ENCODE data around the gene PEAK1.

Gene PEAK1

DNA sequence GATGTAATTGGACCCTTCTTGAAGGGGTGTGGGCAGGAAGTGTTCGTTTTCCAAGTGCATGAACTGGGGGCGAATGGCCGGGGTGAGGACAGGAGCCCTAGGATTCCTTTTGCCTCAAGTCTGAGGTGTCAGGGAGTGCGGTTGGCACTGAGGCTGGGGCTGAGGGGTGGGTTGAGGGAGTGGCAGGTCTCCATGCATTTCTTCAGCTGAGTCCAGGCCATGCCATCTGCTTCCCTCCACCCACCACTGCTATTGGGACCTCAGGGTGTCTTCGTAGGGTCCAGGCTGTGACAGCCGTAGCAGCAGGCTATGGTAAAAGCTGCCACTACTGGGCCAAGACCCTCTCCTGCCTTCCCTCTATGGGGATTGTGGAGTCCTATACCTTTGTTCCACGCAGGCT lies 323.4 kb downstream of the PEAK1 start:
- Histone ChIP-seq H3K9me3 (ENCODE audit: control insufficient read depth, insufficient read depth, low read length) (no peaks in the 10 kb centered on the region), H3K9ac (ENCODE audit: low read depth, low read length) (no peak overlapping the region), H3K36me3 (ENCODE audit: insufficient read depth, low read length) (no peaks in the 10 kb centered on the region), H3K4me1 (ENCODE audit: insufficient read depth, low read length) (no peaks in the 10 kb centered on the region)

DNA sequence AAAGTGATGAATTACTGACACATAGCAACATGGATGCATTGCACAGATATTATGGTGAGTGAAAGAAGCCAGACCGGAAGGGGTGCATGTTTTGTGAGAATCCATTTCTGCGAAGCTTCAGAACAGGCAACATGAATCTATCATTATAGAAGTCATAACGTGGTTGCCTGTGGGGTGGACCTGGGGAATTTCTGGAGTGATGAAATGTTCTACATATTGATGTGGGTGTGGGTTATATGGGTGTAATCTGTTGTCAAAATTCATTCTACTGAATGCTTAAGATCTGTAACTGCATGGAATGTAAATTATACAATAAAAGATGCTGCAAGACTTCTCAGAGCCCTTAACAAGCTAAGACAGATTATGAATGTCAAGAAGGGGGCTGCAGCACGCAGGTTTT lies 323.8 kb downstream of the PEAK1 start:
- Histone ChIP-seq H3K36me3 (ENCODE audit: insufficient read depth, low read length) (no peaks in the 10 kb centered on the region), H3K4me1 (ENCODE audit: insufficient read depth, low read length) (no peaks in the 10 kb centered on the region), H3K9ac (ENCODE audit: low read depth, low read length) (no peak overlapping the region), H3K9me3 (ENCODE audit: control insufficient read depth, insufficient read depth, low read length) (no peaks in the 10 kb centered on the region)

DNA sequence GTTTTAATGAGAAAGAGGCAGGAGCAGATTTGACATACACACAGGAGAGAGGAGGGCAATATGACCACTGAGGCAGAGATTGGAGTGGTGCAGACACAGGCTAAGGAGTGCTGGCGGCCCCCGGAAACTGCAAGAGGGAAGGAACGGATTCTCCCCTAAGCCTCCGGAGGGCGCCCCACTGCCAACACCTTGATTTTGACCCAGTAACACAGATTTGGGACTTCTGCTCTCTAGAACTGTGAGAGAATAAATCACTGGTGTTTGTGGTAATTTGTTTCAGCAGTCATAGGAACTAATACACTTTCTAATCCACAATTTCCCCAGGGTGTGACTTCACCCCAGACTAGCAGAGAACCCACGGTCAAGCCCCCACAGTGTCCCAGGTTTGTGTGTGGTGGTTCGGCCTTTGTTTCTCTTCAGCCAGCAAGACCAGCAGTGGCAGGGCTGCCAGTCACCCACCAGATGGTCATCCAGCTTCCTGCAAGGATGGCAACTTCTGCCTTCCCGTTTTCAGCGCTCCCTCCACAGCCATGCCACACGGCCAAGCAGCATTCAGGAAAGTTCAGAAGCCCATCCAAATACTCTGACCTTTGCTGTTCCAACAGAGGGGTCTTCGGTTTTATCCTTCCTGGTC lies 325.4 kb downstream of the PEAK1 start:
- Histone ChIP-seq H3K9me3 (ENCODE audit: control insufficient read depth, insufficient read depth, low read length) (no peaks in the 10 kb centered on the region), H3K4me1 (ENCODE audit: insufficient read depth, low read length) (no peaks in the 10 kb centered on the region), H3K9ac (ENCODE audit: low read depth, low read length) (no peak overlapping the region), H3K36me3 (ENCODE audit: insufficient read depth, low read length) (no peaks in the 10 kb centered on the region)

DNA sequence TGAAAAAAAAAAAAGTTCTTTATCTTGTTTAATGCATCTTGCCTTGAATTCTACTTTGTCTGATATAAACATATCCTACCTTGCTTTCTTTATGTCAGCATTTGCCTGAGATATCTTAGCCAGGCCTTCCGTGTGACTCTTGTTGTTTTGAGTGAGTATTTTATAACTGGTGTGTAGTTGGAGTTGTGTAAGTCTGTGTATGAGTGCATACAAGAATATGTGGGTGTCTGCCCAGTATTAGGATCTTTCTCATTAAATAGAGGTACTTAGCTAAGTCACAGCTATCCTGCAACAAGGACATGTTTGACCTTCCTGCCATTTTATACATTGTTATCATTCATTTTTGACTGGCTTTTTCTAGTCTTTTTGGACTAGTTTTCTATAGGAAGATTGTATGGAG lies 326.5 kb downstream of the PEAK1 start:
- Histone ChIP-seq H3K9ac (ENCODE audit: low read depth, low read length) (no peak overlapping the region), H3K36me3 (ENCODE audit: insufficient read depth, low read length) (no peaks in the 10 kb centered on the region), H3K9me3 (ENCODE audit: control insufficient read depth, insufficient read depth, low read length) (no peaks in the 10 kb centered on the region), H3K4me1 (ENCODE audit: insufficient read depth, low read length) (no peaks in the 10 kb centered on the region)

DNA sequence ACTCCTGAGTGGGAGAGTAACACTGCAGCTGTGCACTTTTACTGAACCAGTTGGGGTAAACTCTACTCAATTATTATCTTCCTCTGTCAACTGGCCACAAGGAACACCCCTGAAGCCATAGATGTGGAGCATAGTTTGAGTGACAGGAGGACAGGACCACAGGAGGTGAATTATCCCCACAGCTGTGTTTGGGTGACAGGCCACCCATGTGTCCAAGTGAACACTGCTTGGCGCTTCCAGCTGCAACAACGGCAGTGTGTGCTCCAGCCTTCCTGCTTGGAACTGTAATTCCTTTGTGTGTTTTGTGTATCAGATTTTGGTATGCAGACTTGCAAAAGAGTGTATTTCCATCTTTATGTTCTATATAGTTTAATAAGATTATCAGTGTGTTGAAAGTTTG lies 328.8 kb downstream of the PEAK1 start:
- H3K4me1 ChIP-seq (ENCODE audit: insufficient read depth, low read length) = no peaks in the 10 kb centered on the region
- H3K9me3 ChIP-seq (ENCODE audit: control insufficient read depth, insufficient read depth, low read length) = no peaks in the 10 kb centered on the region
- no peaks in the 10 kb centered on the region for H3K36me3 ChIP-seq (ENCODE audit: insufficient read depth, low read length)
- no peak overlapping the region for H3K9ac ChIP-seq (ENCODE audit: low read depth, low read length)

DNA sequence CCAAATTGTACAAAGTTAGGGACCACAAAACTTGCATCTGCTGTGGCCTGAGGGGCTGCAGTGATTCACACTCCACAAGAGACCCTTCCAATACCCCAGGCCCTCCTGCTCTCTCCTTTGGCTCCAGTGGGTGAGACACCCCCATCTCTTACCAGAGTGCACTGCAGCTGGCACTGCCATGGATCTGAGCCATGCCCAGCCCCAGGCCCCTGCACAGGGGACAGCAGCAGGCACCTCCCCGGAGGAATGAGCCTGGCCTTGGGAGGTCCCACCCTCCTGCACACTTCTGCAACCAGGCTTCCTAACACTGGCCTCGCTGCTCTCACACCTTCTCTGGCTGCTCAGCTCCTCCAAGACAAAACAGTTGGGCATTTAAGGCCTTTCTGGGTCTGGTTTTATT lies 332.7 kb downstream of the PEAK1 start:
- Histone ChIP-seq H3K9ac (ENCODE audit: low read depth, low read length) (no peak overlapping the region), H3K4me1 (ENCODE audit: insufficient read depth, low read length) (peaks cover 3% of the 10 kb centered on the region; the same call in 1 of the 2 replicates), H3K9me3 (ENCODE audit: control insufficient read depth, insufficient read depth, low read length) (no peaks in the 10 kb centered on the region), H3K36me3 (ENCODE audit: insufficient read depth, low read length) (no peaks in the 10 kb centered on the region)

DNA sequence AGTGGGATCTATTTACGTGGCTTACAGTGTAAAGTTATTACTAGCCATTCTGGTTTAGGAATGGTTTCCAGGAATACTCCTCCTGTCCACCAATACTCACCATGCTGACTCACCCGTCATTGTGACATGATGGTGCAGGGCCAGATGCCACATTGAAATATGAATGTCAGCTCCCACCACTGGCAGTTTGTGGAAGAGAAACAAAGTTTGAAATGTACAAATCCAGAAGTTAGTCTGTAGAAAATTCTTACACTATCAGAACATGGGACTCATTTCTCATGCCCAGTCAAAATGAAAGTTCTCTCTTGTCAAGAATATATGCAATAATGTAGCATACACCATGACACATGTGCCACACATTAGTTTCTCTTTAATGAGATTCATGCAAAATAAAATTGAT lies 334.6 kb downstream of the PEAK1 start:
- peaks cover 3% of the 10 kb centered on the region; the same call in 1 of the 2 replicates for H3K4me1 ChIP-seq (ENCODE audit: insufficient read depth, low read length)
- no peaks in the 10 kb centered on the region for H3K9me3 ChIP-seq (ENCODE audit: control insufficient read depth, insufficient read depth, low read length)
- no peaks in the 10 kb centered on the region for H3K36me3 ChIP-seq (ENCODE audit: insufficient read depth, low read length)
- H3K9ac ChIP-seq (ENCODE audit: low read depth, low read length) = no peak overlapping the region

DNA sequence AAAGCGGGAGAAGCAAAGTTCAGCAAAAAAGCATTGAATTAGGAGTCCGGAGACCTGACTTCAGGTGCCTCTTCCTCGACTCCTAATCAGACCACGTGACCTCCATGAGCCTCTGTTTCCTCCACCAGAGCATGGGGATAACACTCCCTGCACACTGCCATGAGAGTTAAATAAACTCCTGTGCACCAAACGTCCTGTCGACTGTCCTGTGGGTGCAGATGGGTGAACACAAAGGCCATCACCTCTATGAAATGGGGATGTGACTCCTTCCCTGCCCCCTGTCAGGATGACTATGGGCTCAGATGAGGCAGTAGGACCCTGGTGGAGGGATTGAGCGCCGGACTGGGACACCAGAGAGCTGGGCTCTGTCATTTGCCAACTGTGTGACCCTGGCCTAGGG lies 335.5 kb downstream of the PEAK1 start:
- H3K36me3 ChIP-seq (ENCODE audit: insufficient read depth, low read length) = no peaks in the 10 kb centered on the region
- no peak overlapping the region for H3K9ac ChIP-seq (ENCODE audit: low read depth, low read length)
- no peaks in the 10 kb centered on the region for H3K9me3 ChIP-seq (ENCODE audit: control insufficient read depth, insufficient read depth, low read length)
- peaks cover 3% of the 10 kb centered on the region; the same call in 1 of the 2 replicates for H3K4me1 ChIP-seq (ENCODE audit: insufficient read depth, low read length)

DNA sequence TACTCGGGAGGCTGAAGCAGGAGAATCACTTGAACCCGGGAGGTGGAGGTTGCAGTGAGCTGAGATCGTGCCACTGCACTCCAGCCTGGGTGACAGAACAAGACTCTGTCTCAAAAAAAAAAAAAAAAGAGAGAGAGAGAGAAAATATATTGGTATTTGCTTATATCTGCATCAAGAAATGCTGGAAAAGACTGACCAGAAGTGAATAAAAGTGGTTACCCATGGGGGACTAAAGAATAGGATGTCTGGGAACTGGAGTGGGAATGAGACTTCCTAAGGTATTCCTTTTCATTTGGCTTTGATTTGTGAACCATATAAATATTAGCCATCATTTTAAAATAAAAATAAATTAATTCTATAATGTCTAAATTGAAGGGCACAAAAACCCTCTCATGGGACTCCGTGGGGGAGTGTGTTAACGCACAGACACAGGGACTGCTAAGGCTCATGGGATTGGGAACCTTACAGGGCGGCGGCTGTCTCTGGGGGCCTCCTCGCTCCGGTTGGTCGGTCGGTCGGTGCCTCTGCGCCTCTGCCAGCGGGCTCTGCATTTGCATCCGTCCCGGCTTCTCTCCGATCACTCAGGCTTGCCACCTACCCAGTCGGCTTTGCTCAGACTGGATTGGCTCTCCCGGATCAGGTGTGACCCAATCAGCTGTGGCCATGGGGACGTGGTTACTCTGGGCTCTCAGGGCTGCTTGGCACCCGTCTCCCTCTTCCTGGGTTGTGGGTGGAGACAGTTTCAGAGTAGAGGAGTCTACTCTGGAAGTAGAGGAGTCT lies 336.3 kb downstream of the PEAK1 start:
- Histone ChIP-seq H3K9ac (ENCODE audit: low read depth, low read length) (peak overlapping the region; percentile 24; the same call in 1 of the 2 replicates), H3K4me1 (ENCODE audit: insufficient read depth, low read length) (peaks cover 3% of the 10 kb centered on the region; the same call in 1 of the 2 replicates), H3K36me3 (ENCODE audit: insufficient read depth, low read length) (no peaks in the 10 kb centered on the region), H3K9me3 (ENCODE audit: control insufficient read depth, insufficient read depth, low read length) (no peaks in the 10 kb centered on the region)

DNA sequence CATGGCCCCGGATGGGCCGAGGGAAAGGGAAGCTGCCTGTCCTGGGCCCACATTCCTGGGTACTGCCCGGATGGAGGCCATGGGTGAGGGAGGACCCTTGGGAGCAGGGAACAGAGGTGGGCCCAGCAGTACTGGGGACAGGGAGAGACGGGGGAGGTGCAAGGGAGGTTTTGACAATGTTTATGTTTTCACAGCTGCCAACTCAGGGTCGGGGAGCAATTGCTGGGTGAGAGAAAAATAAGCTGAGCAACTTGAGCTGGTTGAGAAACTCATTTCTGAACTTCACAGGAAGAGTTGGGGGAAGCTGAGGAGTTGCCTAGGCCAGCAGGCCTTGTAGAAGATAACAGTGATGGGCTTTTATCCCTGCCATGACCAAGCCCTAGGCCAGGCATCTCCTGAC lies 337.9 kb downstream of the PEAK1 start:
- H3K9ac ChIP-seq (ENCODE audit: low read depth, low read length) = no peak overlapping the region
- no peaks in the 10 kb centered on the region for H3K9me3 ChIP-seq (ENCODE audit: control insufficient read depth, insufficient read depth, low read length)
- peaks cover 3% of the 10 kb centered on the region; the same call in 1 of the 2 replicates for H3K4me1 ChIP-seq (ENCODE audit: insufficient read depth, low read length)
- no peaks in the 10 kb centered on the region for H3K36me3 ChIP-seq (ENCODE audit: insufficient read depth, low read length)

DNA sequence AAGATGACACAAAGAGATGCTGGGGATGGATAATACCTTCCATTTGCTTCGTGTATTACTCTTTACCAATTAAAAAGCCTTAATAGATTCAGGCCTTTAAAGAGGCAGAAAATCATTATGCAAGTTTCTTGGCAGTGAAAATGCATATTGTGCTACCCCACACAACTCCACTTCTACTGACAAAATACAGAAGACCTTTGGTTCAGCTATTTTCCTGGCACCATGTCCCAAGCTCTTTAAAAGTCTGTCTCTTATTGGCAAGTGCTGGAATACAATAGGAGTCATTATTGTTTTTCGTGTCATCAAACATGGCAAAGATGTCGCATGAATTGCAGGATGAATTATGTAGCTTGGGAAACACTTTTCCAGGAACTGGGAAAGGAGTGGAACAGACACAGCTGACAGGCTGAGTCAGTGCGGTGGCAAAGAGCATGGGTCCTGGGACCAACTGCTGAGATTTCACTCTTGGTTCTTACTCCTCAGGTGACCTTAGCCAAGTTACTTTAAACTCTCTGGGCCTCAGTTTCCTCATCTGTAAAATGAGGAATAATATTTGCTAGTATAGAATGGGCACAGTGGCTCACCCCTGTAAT lies 343.5 kb downstream of the PEAK1 start:
- Histone ChIP-seq H3K4me1 (ENCODE audit: insufficient read depth, low read length) (no peaks in the 10 kb centered on the region), H3K9ac (ENCODE audit: low read depth, low read length) (no peak overlapping the region), H3K36me3 (ENCODE audit: insufficient read depth, low read length) (no peaks in the 10 kb centered on the region), H3K9me3 (ENCODE audit: control insufficient read depth, insufficient read depth, low read length) (no peaks in the 10 kb centered on the region)

DNA sequence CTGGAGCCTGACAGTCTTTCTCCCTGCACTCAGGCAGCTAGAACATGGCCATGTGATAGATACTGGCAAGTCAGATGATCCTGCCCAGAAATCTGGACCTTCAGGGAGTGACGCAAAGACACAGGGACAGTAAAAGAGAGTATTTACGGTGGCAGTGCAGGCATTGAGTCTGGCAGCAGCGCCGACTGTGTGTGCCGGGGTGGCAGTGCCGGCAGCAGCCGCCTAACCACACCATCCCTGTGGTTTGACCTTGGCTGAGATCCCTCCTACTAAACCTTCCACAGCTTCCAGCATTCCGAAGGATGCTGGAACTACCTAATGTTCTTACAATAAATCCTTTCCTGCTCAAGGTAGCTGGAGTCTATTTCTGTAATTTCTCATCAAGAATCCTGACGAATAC lies 344.4 kb downstream of the PEAK1 start:
- Histone ChIP-seq H3K9ac (ENCODE audit: low read depth, low read length) (no peak overlapping the region), H3K4me1 (ENCODE audit: insufficient read depth, low read length) (no peaks in the 10 kb centered on the region), H3K36me3 (ENCODE audit: insufficient read depth, low read length) (no peaks in the 10 kb centered on the region), H3K9me3 (ENCODE audit: control insufficient read depth, insufficient read depth, low read length) (no peaks in the 10 kb centered on the region)

DNA sequence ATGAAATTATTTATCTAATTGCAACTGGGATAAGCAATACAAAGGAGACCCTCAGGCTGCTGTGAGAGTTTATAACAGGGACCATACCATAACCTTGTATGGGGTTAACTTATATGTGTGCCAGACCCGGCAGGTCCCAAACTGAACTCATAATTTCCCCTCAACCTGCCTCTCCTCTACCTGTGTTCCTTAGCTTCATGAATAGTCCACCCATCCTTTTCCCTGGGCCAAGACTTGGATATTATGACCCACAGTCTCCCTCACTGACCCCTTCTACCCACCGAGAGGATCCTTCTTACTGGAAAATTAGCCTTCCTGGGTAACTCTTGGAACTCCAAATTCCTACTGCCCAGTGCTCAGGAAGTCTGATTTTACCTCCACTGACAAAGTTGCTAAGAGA lies 345.6 kb downstream of the PEAK1 start:
- H3K9me3 ChIP-seq (ENCODE audit: control insufficient read depth, insufficient read depth, low read length) = no peaks in the 10 kb centered on the region
- H3K36me3 ChIP-seq (ENCODE audit: insufficient read depth, low read length) = no peaks in the 10 kb centered on the region
- peaks cover 5% of the 10 kb centered on the region; the same call in 1 of the 2 replicates for H3K4me1 ChIP-seq (ENCODE audit: insufficient read depth, low read length)
- H3K9ac ChIP-seq (ENCODE audit: low read depth, low read length) = no peak overlapping the region

DNA sequence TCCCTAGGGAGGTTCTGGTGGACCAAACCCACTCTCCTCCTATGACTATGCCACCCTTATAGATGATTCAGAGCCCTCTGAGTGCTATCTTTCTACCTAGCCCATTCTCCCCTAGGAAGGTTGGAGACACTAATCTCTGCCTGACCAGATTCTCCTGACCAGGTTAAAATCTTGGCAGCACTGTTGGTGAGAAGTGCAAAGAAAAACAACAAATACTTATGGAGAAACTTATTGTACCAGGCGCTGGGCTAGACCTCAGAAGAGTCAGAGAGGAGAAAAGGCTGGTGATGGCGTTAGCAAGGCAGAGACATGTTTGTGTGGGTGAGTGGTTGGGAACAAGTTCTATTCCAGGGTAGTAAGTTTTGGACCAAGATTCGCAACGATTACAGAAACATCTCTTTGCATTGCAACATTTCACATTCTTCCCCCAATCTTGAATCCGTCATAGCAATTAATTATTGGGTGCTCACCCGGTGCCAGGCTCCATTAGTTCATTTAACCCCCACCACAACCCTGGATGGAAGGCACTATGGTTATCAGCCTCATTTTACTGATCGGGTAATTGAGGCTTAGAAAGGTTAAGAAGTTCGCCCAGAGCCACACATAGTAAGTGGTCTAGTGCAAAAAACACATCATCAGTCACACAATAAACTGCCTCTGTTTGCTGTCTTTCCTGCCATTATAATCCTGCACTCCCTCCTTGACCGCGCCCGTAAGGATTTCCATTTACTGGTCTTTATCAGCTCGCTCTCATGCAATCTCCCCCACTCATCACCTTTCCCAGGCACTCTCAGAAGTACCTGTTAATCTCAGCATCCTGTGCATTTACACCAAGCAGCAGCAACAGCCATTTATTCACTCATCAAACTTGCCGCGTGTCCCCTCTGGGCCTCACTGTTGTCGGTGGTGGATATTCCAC lies 348.3 kb downstream of the PEAK1 start:
- Histone ChIP-seq H3K9me3 (ENCODE audit: control insufficient read depth, insufficient read depth, low read length) (no peaks in the 10 kb centered on the region), H3K9ac (ENCODE audit: low read depth, low read length) (no peak overlapping the region), H3K4me1 (ENCODE audit: insufficient read depth, low read length) (peaks cover 5% of the 10 kb centered on the region; the same call in 1 of the 2 replicates), H3K36me3 (ENCODE audit: insufficient read depth, low read length) (no peaks in the 10 kb centered on the region)

Measured in ES-I3 (cell line).